Measurements from ENCODE around the gene ZC3H7A. TPM values are rescaled to one million over a fixed set of nuclear protein-coding genes. Genes with fewer than 3 reads are reported as not detected.

The ZC3H7A gene
- total RNA-seq, 4 donors from 2014 or later, result 32.7 to 65.8 (median 41.9) TPM

GRCh38 chr16:11742536-11743307, 54.3 kb downstream of the ZC3H7A start, which contains the start of gene TXNDC11:
TSS of gene TXNDC11 (minus strand) at chr16:11742857. CDS start at chr16:11742730, 127 bp downstream.
- Histone ChIP-seq H3K9me3 (no peaks in the 10 kb centered on the region), H3K36me3 (peaks cover 1% of the 10 kb centered on the region), H3K4me1 (peaks cover 28% of the 10 kb centered on the region), H3K27ac (peak within 1 kb of the TSS; percentile 97), H3K4me3 (peak within 1 kb of the TSS; percentile 95), H3K27me3 (no peaks in the 10 kb centered on the region)
- under 1% methylated on average over 66 of the region's 96 CpGs for WGBS
- TF ChIP-seq POLR2AphosphoS5 (IDR thresholded peaks at IDR 0.05) (peak in 2 of 3 donors; percentile 51 to 66), EP300 (IDR thresholded peaks at IDR 0.05) (no peak), POLR2A (IDR thresholded peaks at IDR 0.05) (peak; percentile 89 to 97), CTCF (IDR thresholded peaks at IDR 0.05) (no peak)
- peak; percentile 99 to 100 for DNase-seq (ENCODE audit: low spot score in 2 of 2)

- peaks cover 28% of the 10 kb centered on the region for H3K4me1 ChIP-seq
- 0% methylated on average over 16 of the region's 37 CpGs for WGBS
- TF ChIP-seq POLR2AphosphoS5 (IDR thresholded peaks at IDR 0.05) (no peak), EP300 (IDR thresholded peaks at IDR 0.05) (no peak), CTCF (IDR thresholded peaks at IDR 0.05) (no peak), POLR2A (IDR thresholded peaks at IDR 0.05) (no peak)
Measured at GRCh38 chr16:11742093-11742535, 54.9 kb downstream of the ZC3H7A start.

GRCh38 chr16:11740567-11740966, 56.5 kb downstream of the ZC3H7A start:
- no peak for DNase-seq (ENCODE audit: low spot score in 2 of 2)
- TF ChIP-seq EP300 (IDR thresholded peaks at IDR 0.05) (no peak), POLR2AphosphoS5 (IDR thresholded peaks at IDR 0.05) (no peak), POLR2A (IDR thresholded peaks at IDR 0.05) (no peak), CTCF (IDR thresholded peaks at IDR 0.05) (no peak)
- Histone ChIP-seq H3K4me3 (peak overlapping the region; percentile 95), H3K4me1 (peaks cover 28% of the 10 kb centered on the region), H3K36me3 (peaks cover 12% of the 10 kb centered on the region), H3K27ac (no peak overlapping the region), H3K9me3 (no peaks in the 10 kb centered on the region), H3K27me3 (no peaks in the 10 kb centered on the region)
- WGBS, result 32% methylated on average over 3 of the region's 3 CpGs

More at GRCh38 chr16:11742093-11742535, 54.9 kb downstream of the ZC3H7A start:
- peak; percentile 77 to 84 for DNase-seq (ENCODE audit: low spot score in 2 of 2)
- Histone ChIP-seq H3K27ac (peak overlapping the region; percentile 97), H3K36me3 (peaks cover 1% of the 10 kb centered on the region), H3K27me3 (no peaks in the 10 kb centered on the region), H3K4me3 (peak overlapping the region; percentile 95), H3K9me3 (no peaks in the 10 kb centered on the region)

GRCh38 chr16:11738742-11739544, 58.1 kb downstream of the ZC3H7A start:
- Histone ChIP-seq H3K36me3 (peaks cover 28% of the 10 kb centered on the region), H3K9me3 (no peaks in the 10 kb centered on the region), H3K27ac (no peak overlapping the region), H3K4me3 (no peak overlapping the region), H3K27me3 (no peaks in the 10 kb centered on the region), H3K4me1 (peaks cover 33% of the 10 kb centered on the region)
- 88% methylated on average over 15 of the region's 15 CpGs for WGBS
- DNase-seq (ENCODE audit: low spot score in 2 of 2), result no peak
- TF ChIP-seq EP300 (IDR thresholded peaks at IDR 0.05) (no peak), POLR2A (IDR thresholded peaks at IDR 0.05) (no peak), CTCF (IDR thresholded peaks at IDR 0.05) (no peak), POLR2AphosphoS5 (IDR thresholded peaks at IDR 0.05) (no peak)

GRCh38 chr16:11737713-11738112, 59.3 kb downstream of the ZC3H7A start:
- peaks cover 40% of the 10 kb centered on the region for H3K36me3 ChIP-seq

More at GRCh38 chr16:11737713-11738112, 59.3 kb downstream of the ZC3H7A start:
- no peaks in the 10 kb centered on the region for H3K27me3 ChIP-seq
- H3K4me1 ChIP-seq, result peaks cover 27% of the 10 kb centered on the region
- no peak overlapping the region for H3K4me3 ChIP-seq
- DNase-seq (ENCODE audit: low spot score in 2 of 2), result no peak
- no peaks in the 10 kb centered on the region for H3K9me3 ChIP-seq
- no peak overlapping the region for H3K27ac ChIP-seq
- no peak for TF ChIP-seq CTCF (IDR thresholded peaks at IDR 0.05)
- TF ChIP-seq POLR2A (IDR thresholded peaks at IDR 0.05), result no peak
- TF ChIP-seq EP300 (IDR thresholded peaks at IDR 0.05), result no peak
- TF ChIP-seq POLR2AphosphoS5 (IDR thresholded peaks at IDR 0.05), result no peak
- WGBS, result 68% methylated on average over 8 of the region's 8 CpGs

Data from suprapubic skin (tissue), 4 donors.